ENCODE data around the gene RHOV. TPM values are rescaled to one million over a fixed set of nuclear protein-coding genes. Genes with fewer than 3 reads are reported as not detected.

RHOV gene
- total RNA-seq, 3 donors from 2014 or later = 1.6 to 6.2 (median 3.5) TPM

- no peak for ATAC-seq
These were observed 40.0 kb upstream of the RHOV start for GRCh38 chr15:40914013-40914412.

GRCh38 chr15:40912478-40912877 is 38.4 kb upstream of the RHOV start:
- no peak for ATAC-seq
- H3K4me3 ChIP-seq = no peak overlapping the region
- TF ChIP-seq, protein P1, sequence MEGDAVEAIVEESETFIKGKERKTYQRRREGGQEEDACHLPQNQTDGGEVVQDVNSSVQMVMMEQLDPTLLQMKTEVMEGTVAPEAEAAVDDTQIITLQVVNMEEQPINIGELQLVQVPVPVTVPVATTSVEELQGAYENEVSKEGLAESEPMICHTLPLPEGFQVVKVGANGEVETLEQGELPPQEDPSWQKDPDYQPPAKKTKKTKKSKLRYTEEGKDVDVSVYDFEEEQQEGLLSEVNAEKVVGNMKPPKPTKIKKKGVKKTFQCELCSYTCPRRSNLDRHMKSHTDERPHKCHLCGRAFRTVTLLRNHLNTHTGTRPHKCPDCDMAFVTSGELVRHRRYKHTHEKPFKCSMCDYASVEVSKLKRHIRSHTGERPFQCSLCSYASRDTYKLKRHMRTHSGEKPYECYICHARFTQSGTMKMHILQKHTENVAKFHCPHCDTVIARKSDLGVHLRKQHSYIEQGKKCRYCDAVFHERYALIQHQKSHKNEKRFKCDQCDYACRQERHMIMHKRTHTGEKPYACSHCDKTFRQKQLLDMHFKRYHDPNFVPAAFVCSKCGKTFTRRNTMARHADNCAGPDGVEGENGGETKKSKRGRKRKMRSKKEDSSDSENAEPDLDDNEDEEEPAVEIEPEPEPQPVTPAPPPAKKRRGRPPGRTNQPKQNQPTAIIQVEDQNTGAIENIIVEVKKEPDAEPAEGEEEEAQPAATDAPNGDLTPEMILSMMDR (IDR thresholded peaks at IDR 0.05) = no peak
- no peak for DNase-seq
- intact Hi-C loops (cut with DNase I, micrococcal nuclease) = no loop called here
- H3K4me1 ChIP-seq (ENCODE audit: low read depth) = peaks cover 17% of the 10 kb centered on the region
- no peaks in the 10 kb centered on the region for H3K36me3 ChIP-seq (ENCODE audit: low read depth)
- H3K9me3 ChIP-seq = no peaks in the 10 kb centered on the region

More at GRCh38 chr15:40914013-40914412, 40.0 kb upstream of the RHOV start:
- Histone ChIP-seq H3K4me3 (no peak overlapping the region), H3K4me1 (ENCODE audit: low read depth) (peaks cover 7% of the 10 kb centered on the region), H3K36me3 (ENCODE audit: low read depth) (no peaks in the 10 kb centered on the region), H3K9me3 (no peaks in the 10 kb centered on the region)
- TF ChIP-seq, protein P1 (IDR thresholded peaks at IDR 0.05) = no peak
- no peak for DNase-seq
- intact Hi-C loops (cut with DNase I, micrococcal nuclease) = no loop called here

DNA sequence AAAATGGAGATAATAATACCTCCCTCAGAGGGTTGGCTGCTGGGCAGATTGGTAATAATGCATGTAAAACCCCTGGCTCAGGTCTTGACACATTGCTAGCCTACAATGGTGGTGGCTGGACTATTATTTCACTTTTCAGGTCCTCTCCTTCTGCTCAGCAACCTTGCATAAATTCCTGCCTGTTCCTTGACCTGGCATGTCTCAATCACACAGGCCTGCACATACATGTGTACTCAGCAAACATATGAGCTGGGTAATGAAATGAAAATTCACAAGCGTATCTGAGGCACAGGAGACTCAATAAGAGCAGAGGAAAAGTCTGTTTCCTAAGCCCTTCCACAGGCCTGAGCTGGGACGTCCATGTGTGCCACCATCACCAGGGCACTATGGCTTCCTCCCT is 37.7 kb upstream of the RHOV start:
- Histone ChIP-seq H3K9me3 (no peaks in the 10 kb centered on the region), H3K4me1 (ENCODE audit: low read depth) (peaks cover 25% of the 10 kb centered on the region), H3K4me3 (no peak overlapping the region), H3K36me3 (ENCODE audit: low read depth) (no peaks in the 10 kb centered on the region)
- TF ChIP-seq, protein P1 (IDR thresholded peaks at IDR 0.05) = no peak
- intact Hi-C loops (cut with DNase I, micrococcal nuclease) = no loop called here
- no peak for DNase-seq
- ATAC-seq = no peak

- Histone ChIP-seq H3K4me3 (no peak overlapping the region), H3K36me3 (ENCODE audit: low read depth) (no peaks in the 10 kb centered on the region), H3K9me3 (no peaks in the 10 kb centered on the region), H3K4me1 (ENCODE audit: low read depth) (peaks cover 31% of the 10 kb centered on the region)
- DNase-seq (no peak), ATAC-seq (no peak)
- intact Hi-C loops (cut with DNase I, micrococcal nuclease) = no loop called here
- TF ChIP-seq, protein P1 (IDR thresholded peaks at IDR 0.05) = no peak
These were observed 37.1 kb upstream of the RHOV start for GRCh38 chr15:40911141-40911540.

- DNase-seq (peak in 1 of 3 donors; percentile 74), ATAC-seq (no peak)
- H3K9me3 ChIP-seq = no peaks in the 10 kb centered on the region
- H3K4me1 ChIP-seq (ENCODE audit: low read depth) = peaks cover 33% of the 10 kb centered on the region
- intact Hi-C loops (cut with DNase I, micrococcal nuclease) = loop anchor here (10.0 kb wide), 1 partner anchor 275 kb away; no protein-coding TSS in a partner anchor
- no peaks in the 10 kb centered on the region for H3K36me3 ChIP-seq (ENCODE audit: low read depth)
- H3K4me3 ChIP-seq = no peak overlapping the region
- TF ChIP-seq, protein P1 (IDR thresholded peaks at IDR 0.05) = no peak
These were observed 35.9 kb upstream of the RHOV start for GRCh38 chr15:40909662-40910630.
